K562 (cell line): ENCODE measurements around the gene ORC1. TPM values are rescaled to one million over a fixed set of nuclear protein-coding genes. Genes with fewer than 3 reads are reported as not detected.

Experiments used
- CBX8 ChIP-seq: fragments of 200-600 bp; sonication (generic); IDR thresholded peaks from 2 replicates; pipeline ENCODE4 v1.6.1; 2012; ENCODE audit warnings: borderline replicate concordance, mixed run types, low read depth, mild to moderate bottlenecking, moderate library complexity, mixed read lengths, low read length, control low read depth, inconsistent platforms; ENCODE audit not compliant: poor library complexity, severe bottlenecking; ENCODE audit errors: extremely low read depth
- DLX4 ChIP-seq: fragments of 250-450 bp; sonication (Bioruptor Pico); IDR thresholded peaks from 2 replicates; pipeline ENCODE4 v1.6.1; 2021; ENCODE audit warnings: mild to moderate bottlenecking
- E2F4 ChIP-seq: sonication (generic); formaldehyde crosslinking; IDR thresholded peaks from 2 replicates; pipeline ENCODE4 v1.8.0; 2022; ENCODE audit warnings: mild to moderate bottlenecking, low read depth, missing genetic modification reagents
- EP400 ChIP-seq: fragments of 450-650 bp; IDR thresholded peaks from 2 replicates; pipeline ENCODE4 v1.6.1; 2017; ENCODE audit warnings: antibody characterized with exemption, mild to moderate bottlenecking, moderate library complexity
- FOXM1 ChIP-seq, 2 experiments: fragments of 450-650 bp in 1 of 2; sonication (generic) in 1 of 2; formaldehyde crosslinking in 1 of 2; IDR thresholded peaks; 2 replicates each; pipeline versions ENCODE4 v1.6.1 to v1.9.0; 2017 to 2022; ENCODE audit warnings: low read depth in 2 of 2, mild to moderate bottlenecking in 2 of 2, missing genetic modification reagents in 1 of 2, moderate library complexity in 1 of 2
- GATAD2B ChIP-seq: fragments of 450-650 bp; IDR thresholded peaks from 2 replicates; pipeline ENCODE4 v1.6.1; 2017; ENCODE audit warnings: mild to moderate bottlenecking, borderline replicate concordance
- HCFC1 ChIP-seq: IDR thresholded peaks from 2 replicates; pipeline ENCODE4 v1.6.1; 2012; ENCODE audit warnings: low read depth, low read length, improper control_type of control experiment
- IRF1 ChIP-seq: sonication (generic); formaldehyde crosslinking; IDR thresholded peaks from 2 replicates; pipeline ENCODE4 v1.8.0; 2022; ENCODE audit warnings: missing genetic modification reagents, mild to moderate bottlenecking, borderline replicate concordance
- KLF13 ChIP-seq: fragments of 450-650 bp; IDR thresholded peaks from 2 replicates; pipeline ENCODE4 v1.6.1; 2016; ENCODE audit warnings: missing genetic modification characterization, low read depth, mild to moderate bottlenecking, missing compliant biosample characterization, moderate library complexity, borderline replicate concordance
- MCM7 ChIP-seq, 2 experiments: fragments of 450-650 bp; IDR thresholded peaks; 2 replicates each; pipeline ENCODE4 v1.6.1; 2016 to 2018
- PCBP2 ChIP-seq: fragments of 200-400 bp; formaldehyde crosslinking; IDR thresholded peaks from 2 replicates; pipeline ENCODE4 v1.6.1; 2018; ENCODE audit warnings: low read length, low read depth, mild to moderate bottlenecking, moderate library complexity; ENCODE audit not compliant: poor library complexity, severe bottlenecking
- RBFOX2 ChIP-seq: fragments of 200-400 bp; formaldehyde crosslinking; IDR thresholded peaks from 2 replicates; pipeline ENCODE4 v1.6.1; 2017; ENCODE audit warnings: low read depth, mild to moderate bottlenecking, low read length, moderate library complexity
- RBM14 ChIP-seq: fragments of 200-400 bp; formaldehyde crosslinking; IDR thresholded peaks from 2 replicates; pipeline ENCODE4 v1.6.1; 2018; ENCODE audit warnings: low read depth, mild to moderate bottlenecking, low read length, moderate library complexity, borderline replicate concordance; ENCODE audit not compliant: insufficient read depth
- SMARCA4 ChIP-seq: fragments of 450-650 bp; IDR thresholded peaks from 2 replicates; pipeline ENCODE4 v1.6.1; 2016
- SNRNP70 ChIP-seq: fragments of 200-400 bp; formaldehyde crosslinking; optimal IDR thresholded peaks from 2 replicates; pipeline ENCODE3; 2017; ENCODE audit warnings: low read depth, low read length
- SOX6 ChIP-seq: fragments of 450-650 bp; IDR thresholded peaks from 2 replicates; pipeline ENCODE4 v1.6.1; 2014; ENCODE audit warnings: mild to moderate bottlenecking
- TAF9B ChIP-seq: fragments of 450-650 bp; IDR thresholded peaks from 2 replicates; pipeline ENCODE4 v1.6.1; 2018; ENCODE audit warnings: mild to moderate bottlenecking; ENCODE audit not compliant: partially characterized antibody
- TCF3 ChIP-seq: sonication (generic); formaldehyde crosslinking; IDR thresholded peaks from 2 replicates; pipeline ENCODE4 v1.4.0; 2020; ENCODE audit warnings: mild to moderate bottlenecking, missing genetic modification reagents
- UBTF ChIP-seq, 2 experiments: IDR thresholded peaks; 2 replicates each; pipeline ENCODE4 v1.6.1; 2012; ENCODE audit warnings: improper control_type of control experiment in 2 of 2, low read depth in 2 of 2, low read length in 2 of 2, borderline replicate concordance in 1 of 2
- ZNF41 ChIP-seq: fragments of 250-450 bp; sonication (Bioruptor Pico); conservative IDR thresholded peaks from 2 replicates; pipeline ENCODE4 v1.4.0; 2020; ENCODE audit warnings: mild to moderate bottlenecking
- ZNF717 ChIP-seq: fragments of 250-450 bp; sonication (Bioruptor Pico); IDR thresholded peaks from 2 replicates; pipeline ENCODE4 v1.5.0; 2021
- polyA plus RNA-seq, 8 experiments: library from polyadenylated mRNA; depleted of rRNA in 4 of 8; stranded (reverse) in 5 of 8; unstranded in 3 of 8; fragments of >200 nt; fragmentation: Nextera tagmentation in 2 of 8; fragmentation: Illumina TruSeq in 1 of 8; extraction: Ambion mirVana in 2 of 8; extraction: Trizol in 1 of 8; gene quantifications; 2 replicates each; pipeline versions ENCODE4 v1.2.1 to v1.2.3, GENCODE V29; 2011 to 2014; ENCODE audit warnings: inconsistent platforms in 1 of 8, missing spikeins in 1 of 8
- total RNA-seq, 7 experiments: library from RNA; depleted of rRNA in 6 of 7; stranded (reverse); fragments of >200 nt in 6 of 7; fragmentation: Illumina TruSeq in 2 of 7; extraction: Trizol in 2 of 7; gene quantifications; 2 replicates each; pipeline versions ENCODE4 v1.2.1 to v1.2.3, GENCODE V29; 2011 to 2021; ENCODE audit warnings: low replicate concordance in 1 of 7

ORC1 gene
- total and polyA plus RNA-seq, 9 of the 15 experiments (the other 6 are each of a cell fraction or from before 2014, with no cell fraction given): 26.4 to 91.6 (median 69.7) TPM

GRCh38 chr1:52365746-52366516, 38.3 kb downstream of the ORC1 start, which contains the start of gene CC2D1B (continued):
- TF ChIP-seq E2F4 (CRISPR knock-in tag) (0 out of 2 replicates have a peak, but pooled peaks have one; percentile 75), DLX4 (CRISPR knock-in tag) (no peak), RBM14 (0 out of 2 replicates have a peak, but pooled peaks have one; percentile 58), CBX8 (no peak), HCFC1 (no peak), SOX6 (no peak), ZNF717 (no peak), SMARCA4 (no peak), UBTF (IDR thresholded peaks at IDR 0.05; ENCODE audit: borderline replicate concordance in 1 of 2, low read depth in 2 of 2, low read length in 2 of 2) (peak; percentile 30 to 79; a peak in 2 of 4 replicates), RBFOX2 (peak; percentile 96), TCF3 (CRISPR knock-in tag) (no peak), GATAD2B (no peak; the same call in 1 of the 2 replicates), IRF1 (CRISPR knock-in tag) (peak; percentile 66; the same call in 1 of the 2 replicates), EP400 (peak; percentile 78; the same call in 1 of the 2 replicates), ZNF41 (no peak), SNRNP70 (no peak), TAF9B (no peak), FOXM1 (IDR thresholded peaks at IDR 0.05; ENCODE audit: low read depth) (no peak), FOXM1 (CRISPR knock-in tag; IDR thresholded peaks at IDR 0.05; ENCODE audit: low read depth) (no peak), KLF13 (tag) (peak; percentile 22; the same call in 1 of the 2 replicates), MCM7 (IDR thresholded peaks at IDR 0.05) (no peak), PCBP2 (peak; percentile 70)
